AG10803 (cell line): ENCODE data around the gene TSPAN32.

Source experiments
- DNase-seq: peaks from one replicate; pipeline ENCODE4 v3.0.0; 2010; ENCODE audit warnings: low read depth
- H3K4me3 ChIP-seq: 2 replicates; pipeline ENCODE4 v1.5.1; 2011; ENCODE audit warnings: mild to moderate bottlenecking, low read length, control low read depth
- TF ChIP-seq, protein P1 (sequence below): conservative IDR thresholded peaks from 2 replicates; pipeline ENCODE4 v1.5.1; 2011; ENCODE audit warnings: mild to moderate bottlenecking, low read length, control low read depth, inconsistent platforms

TSPAN32 gene

DNA sequence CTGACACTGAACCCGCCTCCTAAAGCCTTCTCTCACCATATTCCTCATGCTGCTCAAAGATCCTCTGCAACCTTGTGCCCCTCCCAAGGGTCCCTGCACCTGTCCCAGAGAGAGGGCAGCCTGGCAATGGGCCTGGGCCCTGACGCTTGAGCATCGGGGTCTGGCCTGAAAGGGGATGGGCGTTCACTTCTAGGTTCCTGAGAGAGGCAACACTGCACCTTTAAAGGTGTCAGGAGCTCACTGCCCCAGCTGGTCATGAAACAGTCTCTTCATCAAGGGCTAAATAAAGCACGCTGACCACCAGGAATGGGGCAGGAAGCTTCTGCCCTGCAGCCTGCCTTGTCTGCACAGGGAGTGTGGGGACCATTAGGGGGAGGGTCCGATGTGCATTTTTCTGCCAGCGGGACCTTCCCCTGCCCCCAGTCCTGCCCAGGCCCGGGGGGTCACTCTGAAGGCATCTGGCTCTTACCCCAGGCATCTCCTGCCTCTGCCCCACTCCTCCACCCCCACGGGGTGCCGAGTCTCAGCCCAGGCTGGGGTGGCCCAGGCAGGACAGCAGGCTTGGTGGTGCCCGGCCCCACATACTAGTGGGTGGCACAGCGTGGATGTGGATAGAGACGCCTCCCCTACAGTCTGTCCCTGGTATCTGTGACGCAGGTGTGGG lies 3.5 kb upstream of the TSPAN32 start:
- no peak for DNase-seq
- H3K4me3 ChIP-seq, result no peak overlapping the region
- TF ChIP-seq, protein P1, sequence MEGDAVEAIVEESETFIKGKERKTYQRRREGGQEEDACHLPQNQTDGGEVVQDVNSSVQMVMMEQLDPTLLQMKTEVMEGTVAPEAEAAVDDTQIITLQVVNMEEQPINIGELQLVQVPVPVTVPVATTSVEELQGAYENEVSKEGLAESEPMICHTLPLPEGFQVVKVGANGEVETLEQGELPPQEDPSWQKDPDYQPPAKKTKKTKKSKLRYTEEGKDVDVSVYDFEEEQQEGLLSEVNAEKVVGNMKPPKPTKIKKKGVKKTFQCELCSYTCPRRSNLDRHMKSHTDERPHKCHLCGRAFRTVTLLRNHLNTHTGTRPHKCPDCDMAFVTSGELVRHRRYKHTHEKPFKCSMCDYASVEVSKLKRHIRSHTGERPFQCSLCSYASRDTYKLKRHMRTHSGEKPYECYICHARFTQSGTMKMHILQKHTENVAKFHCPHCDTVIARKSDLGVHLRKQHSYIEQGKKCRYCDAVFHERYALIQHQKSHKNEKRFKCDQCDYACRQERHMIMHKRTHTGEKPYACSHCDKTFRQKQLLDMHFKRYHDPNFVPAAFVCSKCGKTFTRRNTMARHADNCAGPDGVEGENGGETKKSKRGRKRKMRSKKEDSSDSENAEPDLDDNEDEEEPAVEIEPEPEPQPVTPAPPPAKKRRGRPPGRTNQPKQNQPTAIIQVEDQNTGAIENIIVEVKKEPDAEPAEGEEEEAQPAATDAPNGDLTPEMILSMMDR, result no peak

DNA sequence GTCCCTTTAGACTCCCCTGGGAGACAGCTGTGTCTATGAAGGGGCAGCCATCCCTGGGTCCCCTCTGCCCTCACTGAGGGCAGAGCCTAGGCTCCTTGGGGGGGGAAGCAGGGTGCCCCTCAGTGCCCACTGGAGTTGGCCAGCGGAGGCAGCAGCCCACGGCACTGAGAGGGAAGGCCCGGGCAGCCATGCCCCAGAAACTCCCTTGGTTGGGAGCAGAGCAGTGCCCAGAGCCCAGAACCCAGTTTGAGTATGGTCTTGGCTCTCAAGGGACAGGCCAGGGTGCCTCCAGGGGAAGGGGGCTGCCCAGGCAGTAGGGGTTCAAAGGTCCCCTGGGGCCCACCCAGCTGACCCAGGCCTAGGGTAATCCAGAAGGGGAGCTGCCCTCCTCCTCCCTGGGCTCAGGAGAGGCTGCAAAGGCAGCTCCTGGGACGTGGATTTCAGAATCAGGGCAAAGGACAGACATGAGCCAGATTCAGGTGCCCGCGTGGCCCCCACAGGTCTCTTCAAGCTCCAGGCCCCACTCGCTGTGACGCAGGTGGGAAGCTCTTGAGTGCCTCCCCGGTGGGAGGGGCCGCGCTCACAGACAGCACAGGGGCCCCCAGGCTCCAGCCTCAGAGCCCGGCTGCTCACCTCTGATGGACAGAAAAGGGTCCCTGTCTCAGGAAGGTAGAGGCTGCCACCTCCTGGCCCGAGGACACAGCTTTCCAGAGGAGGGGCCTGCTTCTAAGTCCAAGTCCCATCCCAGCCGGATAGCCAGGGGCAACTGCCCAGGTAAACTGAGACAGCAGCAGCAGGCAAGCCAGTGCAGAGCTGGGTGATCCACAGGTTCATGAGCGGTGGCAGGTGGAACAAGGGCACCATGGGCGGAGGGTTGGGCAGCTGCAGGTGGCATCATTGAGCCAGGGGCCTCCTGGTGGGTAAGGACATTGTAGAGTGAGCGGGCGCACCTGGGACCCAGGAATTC lies 2.7 kb upstream of the TSPAN32 start:
- TF ChIP-seq, protein P1, result no peak
- no peak overlapping the region for H3K4me3 ChIP-seq
- DNase-seq, result no peak

DNA sequence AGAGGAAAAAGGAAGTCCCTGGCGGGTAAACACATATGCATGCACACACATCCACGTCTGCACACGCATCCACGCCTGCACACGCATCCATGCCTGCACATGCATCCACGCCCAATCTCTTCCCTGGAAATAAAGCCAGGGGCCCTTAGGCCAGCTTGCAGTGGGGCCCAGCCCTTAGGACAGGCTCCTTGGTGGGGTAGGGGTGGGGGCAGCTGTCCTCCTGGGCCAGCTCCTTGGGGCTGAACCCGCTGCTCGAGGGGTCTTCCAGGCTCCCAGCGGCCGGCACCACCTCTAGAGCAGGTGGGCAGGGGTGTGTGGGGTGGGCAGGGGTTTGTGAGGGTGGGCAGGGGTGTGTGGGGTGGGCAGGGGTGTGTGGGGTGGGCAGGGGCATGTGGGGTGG lies 2.0 kb upstream of the TSPAN32 start:
- TF ChIP-seq, protein P1, result no peak
- no peak overlapping the region for H3K4me3 ChIP-seq
- no peak for DNase-seq

DNA sequence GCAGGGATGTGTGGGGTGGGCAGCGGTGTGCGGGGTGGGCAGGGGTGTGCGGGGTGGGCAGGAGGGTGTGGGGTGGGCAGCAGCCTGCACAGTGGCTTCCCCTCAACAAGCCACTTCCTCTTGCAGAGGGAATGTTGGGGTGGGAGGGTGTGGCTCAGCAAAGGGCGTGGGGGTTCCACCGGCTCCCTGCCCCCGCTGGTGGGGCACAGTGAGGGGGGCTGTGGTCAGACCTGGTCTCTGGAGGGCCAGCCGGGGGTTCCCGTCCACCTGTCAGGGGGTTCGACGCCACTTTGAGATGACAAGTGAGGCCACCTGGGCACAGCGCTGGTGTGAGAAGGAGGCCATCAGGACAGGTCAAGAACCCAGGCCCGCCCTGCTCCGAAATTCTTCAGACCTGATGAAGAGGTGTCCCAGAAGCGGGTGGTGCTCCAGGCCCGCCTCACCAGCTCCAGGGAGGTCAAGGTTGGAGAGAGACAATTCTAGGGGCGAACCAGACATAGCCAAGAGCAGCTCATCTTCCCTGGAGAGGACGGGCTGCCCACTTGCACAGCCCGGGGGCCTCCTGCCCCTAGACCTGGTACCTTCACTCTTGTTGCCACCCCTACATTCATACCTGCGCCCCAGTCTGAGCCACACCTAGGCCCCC lies 1.4 kb upstream of the TSPAN32 start:
- TF ChIP-seq, protein P1, result no peak
- DNase-seq, result no peak
- no peak overlapping the region for H3K4me3 ChIP-seq

DNA sequence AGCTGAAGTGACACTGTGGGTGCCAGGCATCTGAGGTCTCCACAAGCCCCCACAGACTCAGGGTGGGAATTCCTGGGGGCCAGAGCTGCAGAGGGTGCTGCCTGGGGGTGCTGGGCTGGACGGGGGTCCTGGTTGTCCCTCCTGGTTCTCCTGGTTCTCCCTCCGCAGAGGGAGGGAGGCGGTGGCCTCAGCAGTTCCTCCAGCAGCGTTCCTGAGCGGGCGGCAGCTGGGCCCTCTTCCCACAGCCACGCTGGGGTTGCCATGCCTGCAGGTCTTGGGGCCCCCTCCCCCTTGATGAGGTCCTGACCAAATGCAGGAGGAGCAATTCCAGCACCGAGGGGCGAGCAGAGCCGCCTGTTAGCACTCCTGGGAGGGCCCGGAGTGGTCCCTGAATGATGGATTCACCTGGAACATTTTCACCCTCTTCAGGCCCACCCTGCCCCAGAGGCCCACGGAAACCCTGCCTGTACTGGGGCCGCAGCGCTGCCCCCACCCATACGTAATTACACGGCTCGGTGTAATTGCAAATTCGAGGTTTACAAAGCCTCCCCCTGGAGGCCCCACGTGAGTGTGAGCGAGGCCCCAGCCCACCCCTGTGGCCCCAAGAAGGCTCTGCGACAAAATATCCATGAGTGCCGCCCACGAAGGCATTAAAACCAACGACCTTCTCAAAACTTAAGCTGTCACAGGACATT lies 730 bp upstream of the TSPAN32 start:
- no peak for DNase-seq
- TF ChIP-seq, protein P1, result no peak
- no peak overlapping the region for H3K4me3 ChIP-seq

DNA sequence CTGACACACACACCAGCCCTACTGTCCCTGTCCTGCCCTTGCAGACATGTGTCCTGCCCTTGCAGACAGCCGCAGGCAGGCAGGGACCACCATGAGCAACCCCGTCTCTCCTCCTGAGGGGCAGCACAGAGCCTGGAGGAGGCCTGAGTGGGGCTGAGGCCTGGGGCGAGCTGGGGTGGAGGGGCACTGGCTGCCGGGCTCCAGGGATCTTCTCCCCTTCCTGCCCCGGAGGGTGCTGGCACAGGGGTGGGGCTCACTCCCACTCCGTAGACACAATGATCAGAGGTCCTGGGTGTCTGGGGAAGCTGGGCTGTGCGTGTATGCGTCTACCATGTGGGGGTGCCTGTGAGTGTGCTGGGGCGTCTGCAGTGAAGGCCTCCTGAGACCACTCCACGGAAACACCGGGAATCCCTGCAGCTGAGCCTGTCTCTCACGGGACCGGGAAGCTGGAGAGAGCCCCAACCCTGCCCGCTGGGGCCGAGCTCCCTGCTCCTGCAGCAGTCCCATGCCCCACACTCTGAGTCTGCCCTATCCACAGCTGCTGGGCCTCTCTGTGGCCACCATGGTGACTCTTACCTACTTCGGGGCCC lies 588 bp downstream of the TSPAN32 start:
- no peak overlapping the region for H3K4me3 ChIP-seq
- DNase-seq, result no peak
- TF ChIP-seq, protein P1, result no peak
